K562 (cell line): ENCODE data around the gene SETX. TPM values are rescaled to one million over a fixed set of nuclear protein-coding genes. Genes with fewer than 3 reads are reported as not detected.

Experiments
- ATAC-seq: fragments of 200-7000 bp; cut with Tn5 transposase; 3 replicates; pipeline ENCODE4 v1.9.1; 2020; ENCODE audit warnings: moderate library complexity
- BruUV-seq: library from RNA; stranded (reverse); fragments of 400-500 nt; replicated peaks from 2 replicates; lab custom pipeline; 2021; lab: Mats Ljungman, UMichigan
- CTCF ChIA-PET: fragments of 300-600 bp; formaldehyde crosslinking; extraction: SDS; loops from one replicate; lab custom pipeline; 2021; ENCODE audit warnings: low intra/inter-chr PET ratio; lab: Yijun Ruan, JAX
- POLR2A ChIA-PET: fragments of 300-600, 350-650 bp; sonication (Branson Sonifier 250); formaldehyde crosslinking; extraction: SDS; loops from one replicate; lab custom pipeline; 2021; ENCODE audit warnings: antibody characterized with exemption, inconsistent platforms; lab: Yijun Ruan, JAX
- DNase-seq, 4 experiments: peaks; one replicate each; pipeline versions ENCODE4 v3.0.0 to v3.0.0-alpha.2; 2011 to 2018; ENCODE audit warnings: low spot score in 3 of 4, mixed read lengths in 3 of 4; ENCODE audit errors: extremely low read depth in 1 of 4
- FAIRE-seq: peaks from 2 replicates; lab custom pipeline; 2011; peaks lifted over from hg19 to GRCh38; lab: Jason Lieb, UNC
- H2AFZ ChIP-seq: 2 replicates; pipeline ENCODE4 v1.6.0; 2011; ENCODE audit warnings: low read depth, low read length, control low read depth, inconsistent platforms
- H3K27ac ChIP-seq: fragments of 200-600 bp; 3 replicates; pipeline ENCODE4 v1.8.0; 2011; ENCODE audit warnings: low read depth, mild to moderate bottlenecking, control low read depth, inconsistent platforms, low read length, moderate library complexity, mixed read lengths; ENCODE audit errors: extremely low read depth
- H3K27me3 ChIP-seq, 2 experiments: fragments of 300-600 bp in 1 of 2; 2 replicates in 1 of 2; 3 replicates in 1 of 2; pipeline versions ENCODE4 v1.6.0 to v1.8.0; 2011; ENCODE audit warnings: inconsistent platforms in 2 of 2, low read length in 2 of 2, mild to moderate bottlenecking in 1 of 2, mixed read lengths in 1 of 2, moderate library complexity in 1 of 2; ENCODE audit not compliant: control insufficient read depth in 2 of 2, insufficient read depth in 2 of 2
- H3K36me3 ChIP-seq: fragments of 300-600 bp; 3 replicates; pipeline ENCODE4 v1.8.0; 2011; ENCODE audit warnings: mild to moderate bottlenecking, low read length, inconsistent platforms; ENCODE audit not compliant: control insufficient read depth, insufficient read depth
- H3K4me1 ChIP-seq, 2 experiments: fragments of 200-600 bp in 1 of 2; replicated peaks in 1 of 2; 2 replicates in 1 of 2; 3 replicates in 1 of 2; pipeline versions ENCODE4 v1.5.1 to v1.8.0; 2011; ENCODE audit warnings: inconsistent platforms in 2 of 2, low read length in 2 of 2, mild to moderate bottlenecking in 1 of 2, mixed read lengths in 1 of 2, moderate library complexity in 1 of 2; ENCODE audit not compliant: control insufficient read depth in 2 of 2, insufficient read depth in 2 of 2
- H3K4me2 ChIP-seq: 2 replicates; pipeline ENCODE4 v1.6.1; 2011; ENCODE audit warnings: low read length, control low read depth, inconsistent platforms, mixed read lengths; ENCODE audit not compliant: insufficient read depth
- H3K4me3 ChIP-seq: fragments of 200-600 bp; sonication (generic), shearing (Covaris generic); 2 replicates; pipeline ENCODE4 v1.5.1; 2016; ENCODE audit warnings: control low read depth, inconsistent platforms
- H3K79me2 ChIP-seq: fragments of 200-600 bp; 3 replicates; pipeline ENCODE4 v1.8.0; 2011; ENCODE audit warnings: low read length, inconsistent platforms; ENCODE audit not compliant: control insufficient read depth, insufficient read depth
- H3K9ac ChIP-seq, 2 experiments: 2 replicates each; pipeline versions ENCODE4 v1.6.0 to v1.6.1; 2011; ENCODE audit warnings: low read depth in 2 of 2, low read length in 2 of 2, control low read depth in 1 of 2, inconsistent platforms in 1 of 2, mild to moderate bottlenecking in 1 of 2, mixed read lengths in 1 of 2; ENCODE audit not compliant: insufficient read depth in 1 of 2
- H3K9me1 ChIP-seq: one replicate; pipeline ENCODE4 v1.6.0; 2011; ENCODE audit warnings: inconsistent platforms, mild to moderate bottlenecking, low read length, moderate library complexity; ENCODE audit not compliant: control insufficient read depth, insufficient read depth
- H3K9me3 ChIP-seq: replicated peaks from 2 replicates; pipeline ENCODE4 v1.5.1; 2011; ENCODE audit warnings: low read depth, low read length, inconsistent platforms; ENCODE audit not compliant: control insufficient read depth, insufficient read depth
- H4K20me1 ChIP-seq: replicated peaks from 2 replicates; pipeline ENCODE4 v1.6.1; 2011; ENCODE audit warnings: low read length, inconsistent platforms, mixed read lengths; ENCODE audit not compliant: control insufficient read depth, insufficient read depth
- BCOR ChIP-seq: fragments of 450-650 bp; IDR thresholded peaks from 2 replicates; pipeline ENCODE4 v1.6.1; 2016
- CC2D1A ChIP-seq: fragments of 450-650 bp; IDR thresholded peaks from 2 replicates; pipeline ENCODE4 v1.6.1; 2017; ENCODE audit warnings: mild to moderate bottlenecking
- ELF4 ChIP-seq: fragments of 450-650 bp; formaldehyde crosslinking; IDR thresholded peaks from 2 replicates; pipeline ENCODE4 v1.4.0; 2022; ENCODE audit warnings: missing genetic modification characterization
- KLF1 ChIP-seq: fragments of 450-650 bp; IDR thresholded peaks from 2 replicates; pipeline ENCODE4 v1.6.1; 2016; ENCODE audit warnings: missing genetic modification characterization, missing compliant biosample characterization
- PCBP2 ChIP-seq: fragments of 200-400 bp; formaldehyde crosslinking; IDR thresholded peaks from 2 replicates; pipeline ENCODE4 v1.6.1; 2018; ENCODE audit warnings: low read length, low read depth, mild to moderate bottlenecking, moderate library complexity; ENCODE audit not compliant: poor library complexity, severe bottlenecking
- WGBS: fragments of 100-300 bp; shearing (Covaris generic); methylation state at CpG from one replicate; pipeline ENCODE4 v1.1.6; 2016; ENCODE audit warnings: low coverage, mixed read lengths; ENCODE audit not compliant: insufficient coverage; ENCODE audit errors: missing lambda C conversion rate; 5-methylcytosine and 5-hydroxymethylcytosine counted together
- in situ Hi-C: fragments of 300-500 bp; cut with MboI; formaldehyde crosslinking; loops from 4 replicates; pipeline ENCODE4 v1.15.0; 2018; ENCODE audit warnings: inconsistent platforms, mixed read lengths
- intact Hi-C: fragments of 100-400 bp; cut with micrococcal nuclease; formaldehyde crosslinking; loops from 2 replicates; pipeline ENCODE4 v1.14.2; 2022
- polyA plus RNA-seq, 8 experiments: library from polyadenylated mRNA; depleted of rRNA in 4 of 8; stranded (reverse) in 5 of 8; unstranded in 3 of 8; fragments of >200 nt; fragmentation: Nextera tagmentation in 2 of 8; fragmentation: Illumina TruSeq in 1 of 8; extraction: Ambion mirVana in 2 of 8; extraction: Trizol in 1 of 8; gene quantifications; 2 replicates each; pipeline versions ENCODE4 v1.2.1 to v1.2.3, GENCODE V29; 2011 to 2014; ENCODE audit warnings: inconsistent platforms in 1 of 8, missing spikeins in 1 of 8
- total RNA-seq, 7 experiments: library from RNA; depleted of rRNA in 6 of 7; stranded (reverse); fragments of >200 nt in 6 of 7; fragmentation: Illumina TruSeq in 2 of 7; extraction: Trizol in 2 of 7; gene quantifications; 2 replicates each; pipeline versions ENCODE4 v1.2.1 to v1.2.3, GENCODE V29; 2011 to 2021; ENCODE audit warnings: low replicate concordance in 1 of 7
- TF ChIP-seq, protein P1 (sequence below): sonication (generic); formaldehyde crosslinking; IDR thresholded peaks from 2 replicates; pipeline ENCODE4 v1.8.1; 2023; ENCODE audit warnings: mild to moderate bottlenecking, missing genetic modification reagents

SETX gene
- total and polyA plus RNA-seq, 9 of the 15 experiments (the other 6 are each of a cell fraction or from before 2014, with no cell fraction given), result 8.7 to 45.7 (median 28.7) TPM

DNA sequence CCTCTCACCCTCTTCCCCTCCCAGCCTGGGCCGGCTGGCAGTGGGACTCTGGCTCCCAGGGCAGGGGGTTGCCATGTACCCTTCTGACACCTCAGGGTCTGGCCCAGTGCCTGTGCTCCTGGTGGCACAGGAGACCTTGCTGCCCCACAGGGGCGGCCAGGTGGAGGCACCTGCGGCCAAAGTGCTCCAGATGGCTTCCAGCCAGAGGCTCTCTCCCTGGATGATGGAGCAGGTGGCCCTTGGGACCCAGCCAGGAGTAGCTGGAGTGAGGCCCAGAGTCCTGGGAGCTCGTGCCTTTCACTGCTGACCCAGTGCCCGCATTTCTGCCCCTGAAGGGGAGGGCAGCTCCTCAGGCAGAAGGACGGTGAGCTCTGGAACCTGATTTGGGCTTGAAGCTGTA lies 105.7 kb downstream of the SETX start:
- in situ Hi-C loops (no loop called here), intact Hi-C loops (no loop called here)
- no peak overlapping the region for H3K27ac ChIP-seq
- TF ChIP-seq KLF1, result no peak
- no peak for TF ChIP-seq BCOR
- no peak for TF ChIP-seq CC2D1A
- TF ChIP-seq, protein P1, sequence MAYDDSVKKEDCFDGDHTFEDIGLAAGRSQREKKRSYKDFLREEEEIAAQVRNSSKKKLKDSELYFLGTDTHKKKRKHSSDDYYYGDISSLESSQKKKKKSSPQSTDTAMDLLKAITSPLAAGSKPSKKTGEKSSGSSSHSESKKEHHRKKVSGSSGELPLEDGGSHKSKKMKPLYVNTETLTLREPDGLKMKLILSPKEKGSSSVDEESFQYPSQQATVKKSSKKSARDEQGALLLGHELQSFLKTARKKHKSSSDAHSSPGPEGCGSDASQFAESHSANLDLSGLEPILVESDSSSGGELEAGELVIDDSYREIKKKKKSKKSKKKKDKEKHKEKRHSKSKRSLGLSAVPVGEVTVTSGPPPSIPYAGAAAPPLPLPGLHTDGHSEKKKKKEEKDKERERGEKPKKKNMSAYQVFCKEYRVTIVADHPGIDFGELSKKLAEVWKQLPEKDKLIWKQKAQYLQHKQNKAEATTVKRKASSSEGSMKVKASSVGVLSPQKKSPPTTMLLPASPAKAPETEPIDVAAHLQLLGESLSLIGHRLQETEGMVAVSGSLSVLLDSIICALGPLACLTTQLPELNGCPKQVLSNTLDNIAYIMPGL, result no peak
- no peak for TF ChIP-seq ELF4 (CRISPR knock-in tag)
- TF ChIP-seq PCBP2, result no peak
- ATAC-seq (no peak), DNase-seq (no peak), FAIRE-seq (no peak)
- no peak overlapping the region for H3K4me3 ChIP-seq
- H3K4me2 ChIP-seq, result no peak overlapping the region
- H3K36me3 ChIP-seq, result no peaks in the 10 kb centered on the region
- H2AFZ ChIP-seq, result no peak overlapping the region
- peaks cover 12 to 52% of the 10 kb centered on the region in 2 experiments; a peak in 4 of 5 replicates for H3K27me3 ChIP-seq
- H3K79me2 ChIP-seq, result no peaks in the 10 kb centered on the region
- no peaks in the 10 kb centered on the region for H3K9me1 ChIP-seq
- no peak overlapping the region; a peak in 1 of 4 replicates for H3K9ac ChIP-seq
- no peaks in the 10 kb centered on the region for H3K9me3 ChIP-seq
- no peaks in the 10 kb centered on the region; the same call in 1 of the 2 replicates for H4K20me1 ChIP-seq
- 2% methylated on average over 5 of the region's 6 CpGs for WGBS
- H3K4me1 ChIP-seq, result peaks cover 0 to 15% of the 10 kb centered on the region in 2 experiments; a peak in 2 of 5 replicates
- CTCF ChIA-PET, result no interaction called here
- POLR2A ChIA-PET, result no interaction called here
- no TSS peak for BruUV-seq
